Activated naive CD8-positive, alpha-beta T cell treated with anti-CD3 and anti-CD28 coated beads, Interleukin-2, amount 10 ng/mL, durations not matched to agents 7 days and 5 days (primary cell): ENCODE results near the gene OSCAR. TPM values are rescaled to one million over a fixed set of nuclear protein-coding genes. Genes with fewer than 3 reads are reported as not detected.
A peak's percentile ranks its signal among the peaks of the same experiment; 100 is the strongest.

Experiments used
- ATAC-seq: fragments of 150-1000 bp; cut with Tn5 transposase; one replicate; pipeline ENCODE4 v1.10.0; 2021; ENCODE audit warnings: low read depth, moderate library complexity
- POLR2A ChIA-PET: fragments of 350-600 bp; sonication (Branson Sonifier 250); formaldehyde crosslinking; loops from one replicate; lab custom pipeline; 2021; ENCODE audit warnings: antibody characterized with exemption; lab: Charles Lee
- DNase-seq: peaks from one replicate; pipeline ENCODE4 v3.0.0; 2021
- H3K27ac Mint-ChIP-seq: one replicate; pipeline ENCODE4 v1.8.0; 2022; ENCODE audit warnings: mild to moderate bottlenecking, mixed read lengths
- H3K27me3 Mint-ChIP-seq: one replicate; pipeline ENCODE4 v1.8.0; 2022; ENCODE audit warnings: mild to moderate bottlenecking, moderate library complexity, mixed read lengths
- H3K36me3 Mint-ChIP-seq: one replicate; pipeline ENCODE4 v1.8.0; 2021; ENCODE audit warnings: mild to moderate bottlenecking, mixed read lengths
- H3K4me1 Mint-ChIP-seq: one replicate; pipeline ENCODE4 v1.8.0; 2021; ENCODE audit warnings: mixed read lengths
- H3K4me3 Mint-ChIP-seq: one replicate; pipeline ENCODE4 v1.8.0; 2022; ENCODE audit warnings: mild to moderate bottlenecking, moderate library complexity, mixed read lengths
- H3K9me3 Mint-ChIP-seq: one replicate; pipeline ENCODE4 v1.8.0; 2021; ENCODE audit warnings: mixed read lengths
- total RNA-seq, 2 experiments: library from RNA; stranded (reverse); gene quantifications; one replicate each; pipeline ENCODE4 v1.2.3, GENCODE V29; 2021

Gene OSCAR
- total RNA-seq, 2 experiments from 2014 or later = 0.96 to 1.5 TPM

DNA sequence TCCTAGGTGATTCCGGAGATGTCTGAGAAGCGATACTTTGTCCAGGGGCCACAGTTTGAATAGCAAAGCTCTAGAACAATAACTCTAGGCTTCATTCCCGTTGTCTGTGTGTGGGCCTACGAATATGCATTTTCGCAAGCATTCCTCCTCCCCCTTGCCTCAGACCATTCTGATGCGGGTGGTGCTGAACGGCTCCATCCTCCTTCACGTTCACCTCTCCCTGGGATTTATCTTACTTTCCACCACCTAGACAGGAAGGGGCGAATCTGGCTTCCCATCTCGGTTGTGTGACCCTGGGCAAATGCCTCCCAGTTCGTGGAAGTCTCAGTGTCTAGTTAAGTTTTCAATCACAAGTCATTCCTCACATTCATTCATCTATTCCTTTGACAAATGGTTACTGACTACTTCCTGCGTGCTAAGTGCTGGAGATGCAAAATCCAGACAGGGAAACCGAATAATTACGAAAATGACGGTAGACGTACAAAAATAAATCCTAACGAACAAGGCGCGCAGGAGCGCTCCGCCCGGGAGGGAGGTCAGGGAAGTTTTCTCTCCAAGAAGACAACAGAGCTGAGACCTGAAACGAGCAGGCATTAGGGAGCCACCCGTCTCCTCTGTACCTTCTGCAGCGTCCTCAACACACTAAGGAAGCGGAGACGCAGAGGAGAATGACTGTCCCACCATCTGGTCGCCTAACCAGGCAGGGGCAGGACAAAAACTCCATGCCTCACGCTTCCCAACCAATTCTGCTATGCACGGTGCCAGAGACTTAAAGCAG, 35.7 kb upstream of the OSCAR start:
- Mint-ChIP-seq H3K4me3 (peak overlapping the region; percentile 90), H3K36me3 (peaks cover 2% of the 10 kb centered on the region), H3K27ac (peak overlapping the region; percentile 78), H3K4me1 (peaks cover 28% of the 10 kb centered on the region), H3K27me3 (no peaks in the 10 kb centered on the region), H3K9me3 (no peaks in the 10 kb centered on the region)
- POLR2A ChIA-PET = interaction anchor here (0.7 to 4.0 kb wide), 13 partner anchors 14 to 1272 kb away, joined by 3 to 38 read pairs (median 7); partner anchors contain the start of genes LENG1, LENG8, MBOAT7 and NDUFA3
- DNase-seq (no peak), ATAC-seq (no peak)

DNA sequence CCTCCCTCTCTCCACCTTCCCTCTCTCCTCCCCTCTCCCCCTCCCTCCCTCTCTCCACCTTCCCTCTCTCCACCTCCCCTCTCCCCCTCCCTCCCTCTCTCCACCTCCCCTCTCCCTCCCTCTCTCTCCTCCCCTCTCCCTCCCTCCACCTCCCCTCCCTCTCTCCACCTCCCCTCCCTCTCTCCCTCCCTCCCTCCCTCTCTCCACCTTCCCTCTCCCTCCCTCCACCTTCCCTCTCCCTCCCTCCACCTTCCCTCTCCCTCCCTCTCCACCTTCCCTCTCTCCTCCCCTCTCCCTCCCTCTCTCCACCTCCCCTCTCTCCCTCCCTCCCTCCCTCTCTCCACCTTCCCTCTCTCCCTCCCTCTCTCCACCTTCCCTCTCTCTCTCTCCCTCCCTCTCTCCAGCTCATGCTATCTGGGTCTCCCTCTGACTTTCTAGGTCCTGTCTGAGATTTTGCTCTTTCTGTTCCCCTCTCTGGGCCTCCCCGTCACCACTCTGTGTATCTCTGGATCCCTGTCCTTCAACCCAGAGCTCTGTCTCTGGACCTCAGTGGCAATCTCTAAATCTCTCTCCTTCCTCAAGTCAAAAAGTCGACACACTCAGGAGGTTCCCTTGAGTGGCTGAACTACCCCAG, 33.5 kb upstream of the OSCAR start:
- DNase-seq (no peak), ATAC-seq (no peak)
- no peaks in the 10 kb centered on the region for H3K27me3 Mint-ChIP-seq
- no peak overlapping the region for H3K4me3 Mint-ChIP-seq
- H3K27ac Mint-ChIP-seq = peak overlapping the region; percentile 54
- no peaks in the 10 kb centered on the region for H3K9me3 Mint-ChIP-seq
- H3K4me1 Mint-ChIP-seq = peaks cover 16% of the 10 kb centered on the region
- POLR2A ChIA-PET = no interaction called here
- H3K36me3 Mint-ChIP-seq = peaks cover under 1% of the 10 kb centered on the region

DNA sequence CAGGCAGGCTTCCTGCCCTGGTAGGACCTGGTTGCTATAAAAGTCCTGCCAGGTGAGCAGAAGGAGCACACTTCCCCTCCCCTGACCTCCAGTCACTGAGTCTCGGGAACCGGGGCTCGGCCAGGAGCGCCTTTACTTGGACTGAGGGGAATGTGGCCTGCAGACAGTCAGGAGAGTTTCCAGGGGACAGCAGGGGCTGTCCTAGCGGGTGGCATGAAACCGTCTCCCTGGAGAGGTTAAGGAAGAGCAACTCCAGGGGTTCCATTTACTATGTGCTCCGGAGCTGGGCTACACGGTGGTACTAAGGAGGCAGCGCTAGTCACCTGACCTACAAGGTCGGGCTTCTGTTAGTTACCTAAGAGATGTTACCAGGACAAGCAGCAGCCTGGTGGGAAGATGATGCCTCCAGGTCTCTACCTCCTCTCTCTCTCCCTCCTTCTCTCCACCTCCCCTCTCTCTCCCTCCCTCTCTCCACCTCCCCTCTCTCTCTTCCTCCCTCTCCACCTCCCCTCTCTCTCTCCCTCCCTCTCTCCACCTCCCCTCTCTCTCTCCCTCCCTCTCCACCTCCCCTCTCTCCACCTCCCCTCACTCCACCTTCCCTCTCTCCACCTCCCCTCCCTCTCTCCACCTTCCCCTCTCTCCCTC, 32.8 kb upstream of the OSCAR start:
- H3K4me3 Mint-ChIP-seq = no peak overlapping the region
- H3K27me3 Mint-ChIP-seq = no peaks in the 10 kb centered on the region
- no peak for ATAC-seq
- no peaks in the 10 kb centered on the region for H3K9me3 Mint-ChIP-seq
- no peak overlapping the region for H3K27ac Mint-ChIP-seq
- H3K36me3 Mint-ChIP-seq = no peaks in the 10 kb centered on the region
- no peak for DNase-seq
- H3K4me1 Mint-ChIP-seq = peaks cover 10% of the 10 kb centered on the region
- POLR2A ChIA-PET = no interaction called here

DNA sequence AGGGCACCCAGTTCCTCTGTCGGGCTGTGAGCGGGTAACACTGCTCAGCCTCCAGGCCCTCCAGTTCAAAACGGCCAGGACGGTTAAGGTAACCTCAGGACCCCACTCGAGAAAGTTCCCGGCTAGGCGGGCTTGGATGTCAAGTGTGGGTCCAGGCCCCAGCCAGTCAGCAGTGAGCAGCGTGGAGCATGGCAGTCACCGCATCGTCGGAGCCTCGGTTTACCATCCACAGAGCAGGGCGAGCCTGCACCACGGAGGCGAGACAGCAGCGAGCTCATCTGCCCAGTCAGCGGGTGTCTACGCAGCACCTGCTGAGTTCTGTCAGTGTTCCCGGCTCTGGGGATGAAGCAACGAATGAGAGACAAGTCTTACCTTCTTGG, 29.0 kb upstream of the OSCAR start:
- no peak overlapping the region for H3K27ac Mint-ChIP-seq
- ATAC-seq = no peak
- H3K27me3 Mint-ChIP-seq = no peaks in the 10 kb centered on the region

DNA sequence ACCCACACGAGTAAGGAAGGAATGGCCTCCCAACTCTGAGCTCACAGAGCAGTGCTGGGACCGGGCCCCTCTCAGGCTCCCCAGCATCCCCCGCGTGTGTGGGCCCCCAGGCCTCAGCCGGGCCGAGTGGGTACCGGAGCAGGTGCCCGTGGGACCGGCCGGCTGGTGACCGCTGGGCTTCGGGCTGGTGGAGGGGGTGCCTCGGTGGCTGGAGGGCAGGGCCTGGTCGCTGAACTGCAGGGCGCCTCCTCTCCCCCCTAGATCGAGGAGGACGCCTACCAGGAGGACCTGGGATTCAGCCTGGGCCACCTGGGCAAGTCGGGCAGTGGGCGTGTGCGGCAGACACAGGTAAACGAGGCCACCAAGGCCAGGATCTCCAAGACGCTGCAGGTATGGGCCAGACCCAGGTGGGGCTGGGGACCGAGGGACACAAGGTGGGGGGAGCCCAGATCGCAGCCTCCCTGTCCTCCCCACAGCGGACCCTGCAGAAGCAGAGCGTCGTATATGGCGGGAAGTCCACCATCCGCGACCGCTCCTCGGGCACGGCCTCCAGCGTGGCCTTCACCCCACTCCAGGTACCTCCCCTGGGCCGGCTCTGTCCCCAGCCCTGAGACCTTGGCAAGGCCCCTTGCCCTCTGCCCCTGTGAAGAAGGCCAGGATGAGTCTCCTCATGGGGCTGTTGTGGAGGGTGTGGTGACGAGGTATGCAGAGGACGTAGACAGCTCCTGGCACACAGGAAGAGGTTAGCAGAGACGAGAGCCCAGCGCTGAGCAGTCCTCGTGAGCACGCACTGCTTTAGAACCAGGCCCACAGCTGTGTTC, 28.4 kb upstream of the OSCAR start:
- Mint-ChIP-seq H3K36me3 (peaks cover 1% of the 10 kb centered on the region), H3K4me3 (no peak overlapping the region), H3K4me1 (no peaks in the 10 kb centered on the region), H3K9me3 (no peaks in the 10 kb centered on the region), H3K27ac (no peak overlapping the region), H3K27me3 (no peaks in the 10 kb centered on the region)
- no peak for DNase-seq
- POLR2A ChIA-PET = no interaction called here
- no peak for ATAC-seq

More for the DNA sequence above, 29.0 kb upstream of the OSCAR start:
- peaks cover 3% of the 10 kb centered on the region for H3K4me1 Mint-ChIP-seq
- POLR2A ChIA-PET = no interaction called here
- H3K4me3 Mint-ChIP-seq = no peak overlapping the region
- H3K36me3 Mint-ChIP-seq = peaks cover 1% of the 10 kb centered on the region
- no peak for DNase-seq
- H3K9me3 Mint-ChIP-seq = no peaks in the 10 kb centered on the region

DNA sequence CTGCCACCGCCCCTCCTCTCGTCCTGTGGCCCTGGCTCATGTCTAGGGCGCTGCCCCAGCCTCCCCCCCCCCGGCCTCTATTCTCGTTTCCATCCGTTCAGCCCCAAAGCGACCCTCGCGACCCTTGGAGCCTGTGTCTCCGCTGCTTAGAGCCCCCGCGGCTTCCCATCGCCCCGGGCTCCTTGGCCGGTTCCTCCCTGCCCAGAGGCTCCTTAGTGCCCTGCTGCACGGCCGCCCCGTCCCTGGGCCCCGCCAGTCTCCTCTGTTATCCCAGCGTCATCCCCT, 27.8 kb upstream of the OSCAR start:
- Mint-ChIP-seq H3K9me3 (no peaks in the 10 kb centered on the region), H3K27ac (no peak overlapping the region), H3K27me3 (no peaks in the 10 kb centered on the region), H3K36me3 (peaks cover 2% of the 10 kb centered on the region), H3K4me1 (no peaks in the 10 kb centered on the region), H3K4me3 (no peak overlapping the region)
- POLR2A ChIA-PET = no interaction called here
- DNase-seq (no peak), ATAC-seq (no peak)

DNA sequence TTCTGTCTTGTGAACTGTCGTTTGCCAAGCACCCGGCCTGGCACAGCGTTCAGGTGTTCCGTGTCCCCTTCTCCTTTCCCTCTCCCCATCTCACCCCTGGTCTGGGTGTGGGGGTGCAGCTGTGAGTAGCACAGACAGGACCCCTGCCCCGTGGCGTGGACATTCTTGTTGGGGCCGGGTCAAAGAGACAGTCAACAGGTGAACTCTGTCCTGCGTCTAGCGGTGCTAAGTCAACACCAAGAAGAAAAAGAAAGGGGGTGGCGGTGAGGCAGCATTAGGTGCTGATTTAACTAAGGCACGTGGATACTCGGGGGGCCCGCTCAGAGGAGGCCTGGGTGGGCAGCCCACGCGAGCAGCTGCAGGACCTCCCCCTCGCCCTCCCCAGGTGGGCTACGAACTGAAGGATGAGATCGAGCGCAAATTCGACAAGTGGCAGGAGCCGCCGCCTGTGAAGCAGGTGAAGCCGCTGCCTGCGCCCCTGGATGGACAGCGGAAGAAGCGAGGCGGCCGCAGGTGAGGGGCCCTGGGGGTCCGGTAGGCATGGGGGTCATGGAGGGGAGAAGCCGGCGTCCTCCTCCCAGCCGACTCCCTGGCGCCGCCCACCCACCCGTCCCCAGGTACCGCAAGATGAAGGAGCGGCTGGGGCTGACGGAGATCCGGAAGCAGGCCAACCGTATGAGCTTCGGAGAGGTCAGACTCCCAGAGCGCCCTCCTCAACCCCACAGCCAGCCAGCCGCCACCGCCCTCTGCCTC, 27.3 kb upstream of the OSCAR start:
- ATAC-seq = no peak
- Mint-ChIP-seq H3K27me3 (no peaks in the 10 kb centered on the region), H3K4me1 (no peaks in the 10 kb centered on the region), H3K27ac (no peak overlapping the region), H3K9me3 (no peaks in the 10 kb centered on the region), H3K4me3 (no peak overlapping the region), H3K36me3 (peaks cover 4% of the 10 kb centered on the region)
- no peak for DNase-seq
- POLR2A ChIA-PET = no interaction called here

DNA sequence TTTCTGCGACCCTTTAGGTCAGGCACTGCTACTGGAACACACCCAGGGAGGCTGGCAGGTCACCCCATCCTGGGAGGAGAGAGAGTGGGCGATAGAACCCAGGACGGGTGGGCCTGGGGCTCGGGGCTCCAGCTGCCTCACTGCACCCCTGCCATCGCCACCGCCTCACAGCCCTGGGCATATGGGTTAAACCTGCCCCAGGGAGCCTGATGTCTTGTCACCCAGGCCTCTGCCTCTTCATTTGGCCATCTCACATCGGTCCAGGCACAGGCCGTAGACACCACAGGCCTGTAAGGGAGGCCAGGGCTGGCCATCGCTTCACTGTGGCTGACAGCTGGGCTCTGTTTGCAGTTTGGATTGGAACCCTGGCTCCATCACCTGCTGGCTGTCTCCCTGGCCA, 25.1 kb upstream of the OSCAR start:
- POLR2A ChIA-PET = no interaction called here
- no peak overlapping the region for H3K27ac Mint-ChIP-seq
- H3K9me3 Mint-ChIP-seq = no peaks in the 10 kb centered on the region
- no peaks in the 10 kb centered on the region for H3K27me3 Mint-ChIP-seq
- no peak for DNase-seq
- ATAC-seq = no peak
- H3K4me3 Mint-ChIP-seq = no peak overlapping the region
- no peaks in the 10 kb centered on the region for H3K4me1 Mint-ChIP-seq
- H3K36me3 Mint-ChIP-seq = peaks cover 6% of the 10 kb centered on the region

DNA sequence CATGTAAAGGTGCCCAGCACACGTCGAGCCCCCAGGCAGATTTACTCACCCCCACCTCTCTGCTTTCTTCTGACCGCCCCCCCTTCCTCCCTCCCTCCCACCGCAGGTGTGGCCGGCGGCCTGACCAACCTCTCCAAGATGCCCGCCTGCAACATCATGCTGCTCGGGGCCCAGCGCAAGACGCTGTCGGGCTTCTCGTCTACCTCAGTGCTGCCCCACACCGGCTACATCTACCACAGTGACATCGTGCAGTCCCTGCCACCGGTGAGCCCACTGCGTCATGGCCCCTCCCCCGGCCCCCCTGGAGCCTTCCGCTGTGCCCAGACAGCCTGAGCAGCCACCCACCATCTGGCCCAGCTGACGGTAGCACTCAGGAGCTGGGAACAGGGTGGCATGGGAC, 23.8 kb upstream of the OSCAR start:
- H3K4me3 Mint-ChIP-seq = no peak overlapping the region
- POLR2A ChIA-PET = no interaction called here
- peaks cover 6% of the 10 kb centered on the region for H3K36me3 Mint-ChIP-seq
- H3K27me3 Mint-ChIP-seq = no peaks in the 10 kb centered on the region
- ATAC-seq (no peak), DNase-seq (no peak)
- no peaks in the 10 kb centered on the region for H3K4me1 Mint-ChIP-seq
- H3K27ac Mint-ChIP-seq = no peak overlapping the region
- H3K9me3 Mint-ChIP-seq = no peaks in the 10 kb centered on the region

DNA sequence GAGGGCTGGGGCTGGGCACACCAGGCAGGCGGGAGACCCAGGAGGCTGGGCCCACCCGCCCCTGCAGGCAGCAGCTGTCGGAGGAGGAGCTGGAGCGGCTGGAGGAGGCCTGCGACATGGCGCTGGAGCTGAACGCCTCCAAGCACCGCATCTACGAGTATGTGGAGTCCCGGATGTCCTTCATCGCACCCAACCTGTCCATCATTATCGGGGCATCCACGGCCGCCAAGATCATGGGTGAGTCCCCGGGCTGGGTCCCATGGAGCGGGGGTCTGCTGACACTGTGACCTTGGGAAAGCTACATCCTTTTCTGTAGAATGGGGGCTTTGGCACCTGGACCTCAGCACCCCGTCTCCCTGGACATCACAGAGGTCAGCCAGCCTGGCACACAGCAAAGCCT, 23.1 kb upstream of the OSCAR start:
- Mint-ChIP-seq H3K4me3 (no peak overlapping the region), H3K27me3 (no peaks in the 10 kb centered on the region), H3K4me1 (no peaks in the 10 kb centered on the region), H3K27ac (no peak overlapping the region), H3K36me3 (peaks cover 6% of the 10 kb centered on the region), H3K9me3 (no peaks in the 10 kb centered on the region)
- DNase-seq (no peak), ATAC-seq (no peak)
- POLR2A ChIA-PET = no interaction called here

DNA sequence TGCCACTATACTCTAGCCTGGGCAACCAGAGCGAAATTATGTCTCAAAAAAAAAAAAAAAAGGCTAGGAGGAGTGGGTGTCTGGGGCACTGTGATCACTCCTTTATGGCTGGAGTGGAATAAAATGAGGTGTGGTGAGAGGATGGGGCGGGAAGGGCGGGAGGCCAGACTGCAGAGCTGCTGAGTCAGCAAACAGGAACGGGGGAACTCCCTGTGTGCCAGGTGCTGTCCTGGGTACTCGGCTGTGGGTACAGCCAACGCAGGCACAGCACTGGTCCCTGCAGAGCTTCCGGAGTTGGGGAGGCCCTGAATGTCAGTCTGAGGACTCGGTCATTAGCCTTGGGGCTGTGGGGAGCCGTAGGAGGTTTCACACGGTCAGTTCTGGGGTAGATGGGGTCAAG, 20.7 kb upstream of the OSCAR start:
- DNase-seq (no peak), ATAC-seq (no peak)
- Mint-ChIP-seq H3K36me3 (peaks cover 8% of the 10 kb centered on the region), H3K4me3 (no peak overlapping the region), H3K9me3 (no peaks in the 10 kb centered on the region), H3K27me3 (no peaks in the 10 kb centered on the region), H3K4me1 (peaks cover 13% of the 10 kb centered on the region), H3K27ac (no peak overlapping the region)
- POLR2A ChIA-PET = no interaction called here

DNA sequence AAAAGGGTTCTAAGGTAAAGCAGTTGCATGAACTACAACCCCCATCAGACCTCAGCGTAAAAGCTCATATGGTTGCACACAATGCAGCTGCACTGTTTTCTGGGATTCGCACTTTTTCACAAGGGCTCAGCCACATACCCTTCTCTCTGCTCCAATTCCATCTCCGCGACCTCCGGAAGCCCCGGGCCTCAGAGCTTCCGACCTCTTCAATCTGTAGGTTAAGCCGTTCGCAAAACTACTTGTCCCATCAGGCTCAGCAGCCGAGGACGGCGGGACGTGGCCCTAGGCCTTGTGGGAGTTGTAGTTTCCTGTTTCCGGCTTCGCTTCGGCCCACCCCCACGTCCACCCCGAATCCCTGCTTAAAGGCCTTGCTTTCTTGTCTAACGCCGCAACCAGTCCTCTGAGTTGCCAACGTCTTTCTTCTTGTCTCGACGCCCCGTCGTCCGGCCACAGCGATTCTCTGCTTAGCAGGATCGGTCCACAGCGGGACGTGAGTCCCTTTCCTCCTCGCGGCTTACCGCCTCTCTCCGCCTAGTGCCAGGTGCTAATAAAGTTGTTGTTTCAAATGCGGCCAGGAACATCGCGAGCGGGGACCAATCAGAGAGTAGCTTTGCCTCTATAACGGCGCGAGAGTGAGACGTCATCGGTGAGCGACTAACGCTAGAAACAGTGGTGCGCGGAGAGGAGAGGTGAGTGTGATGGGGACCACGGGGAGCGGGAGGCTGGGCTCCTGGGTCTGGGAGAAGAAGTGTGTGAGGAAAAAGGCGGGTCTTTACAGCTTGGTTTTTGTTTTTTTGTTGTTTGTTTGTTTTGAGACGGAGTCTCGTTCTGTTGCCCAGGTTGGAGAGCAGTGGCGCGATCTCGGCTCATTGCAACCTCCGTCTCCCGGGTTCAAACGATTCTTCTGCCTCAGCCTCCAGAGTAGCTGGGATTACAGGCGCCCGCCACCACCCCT, 14.8 kb upstream of the OSCAR start, which contains the start of the genes PRPF31 and TFPT:
TSS of gene PRPF31 (plus strand) at position 646 of the 955 bp plus-strand sequence. CDS start 2,525 bp downstream, outside the sequence.
TSS of gene TFPT (minus strand) at position 549 of the 955 bp plus-strand sequence. CDS start at position 161, 388 bp downstream.
- POLR2A ChIA-PET = interaction anchor here (0.6 to 3.0 kb wide), 16 partner anchors 11 to 346 kb away, joined by 3 to 38 read pairs (median 6); partner anchors contain the start of genes CNOT3, LENG1, LENG8 and MBOAT7
- DNase-seq (peak; percentile 89), ATAC-seq (peak; percentile 86)
- Mint-ChIP-seq H3K36me3 (peaks cover 16% of the 10 kb centered on the region), H3K27ac (peak within 1 kb of the TSS; percentile 91), H3K9me3 (no peaks in the 10 kb centered on the region), H3K4me3 (peak within 1 kb of the TSS; percentile 95), H3K4me1 (peaks cover 28% of the 10 kb centered on the region), H3K27me3 (no peaks in the 10 kb centered on the region)
